Ramos (cell line): ENCODE measurements around the gene AGAP5.

Experiments used
- in situ Hi-C: fragments of 300-500 bp; cut with MboI; formaldehyde crosslinking; loops from one replicate; pipeline ENCODE4 v1.14.3; 2022; ENCODE audit warnings: low sequenced_read_pairs; ENCODE audit not compliant: unreplicated experiment

AGAP5 gene

DNA sequence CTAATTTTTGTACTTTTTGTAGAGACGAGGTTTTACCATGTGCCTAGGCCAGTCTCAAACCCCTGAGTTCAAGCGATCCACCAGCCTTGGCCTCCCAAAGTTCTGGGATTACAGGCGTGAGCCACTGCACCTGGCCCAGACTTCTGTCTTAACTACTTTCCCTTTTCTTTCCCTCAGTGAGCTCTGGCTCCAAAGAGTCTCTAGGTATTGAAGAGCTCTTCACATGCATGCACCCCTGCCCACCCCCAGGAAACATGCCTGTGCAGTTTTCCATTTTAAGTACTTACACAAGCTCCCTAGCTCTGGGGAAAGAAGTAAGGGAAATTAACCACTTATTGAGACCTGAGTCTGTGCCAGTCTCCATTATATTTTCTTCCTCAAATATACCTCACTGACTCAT is 58.6 kb downstream of the AGAP5 start:
- in situ Hi-C loops = no loop called here

GRCh38 chr10:73635781-73636180 is 62.1 kb downstream of the AGAP5 start:
- in situ Hi-C loops = no loop called here

DNA sequence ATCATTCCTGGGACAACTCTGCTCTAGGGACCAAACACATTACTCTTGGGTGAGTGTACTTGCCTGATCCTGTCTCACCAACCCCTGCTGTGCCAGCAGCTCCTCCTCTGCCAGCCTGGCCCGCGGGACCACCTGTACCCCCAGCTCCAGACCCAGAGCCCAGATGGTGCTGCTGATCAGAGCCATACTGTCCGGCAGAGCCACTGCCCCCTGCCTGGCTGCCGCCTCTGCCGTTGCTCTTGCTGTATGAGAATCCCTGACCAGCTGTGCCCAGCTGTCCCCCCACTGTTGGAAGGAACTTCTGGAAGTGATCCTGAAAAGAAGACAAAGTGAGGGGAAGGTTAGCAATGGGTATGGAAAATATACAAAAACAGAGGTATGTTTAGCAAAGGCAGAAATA is 63.5 kb downstream of the AGAP5 start:
- in situ Hi-C loops = no loop called here

DNA sequence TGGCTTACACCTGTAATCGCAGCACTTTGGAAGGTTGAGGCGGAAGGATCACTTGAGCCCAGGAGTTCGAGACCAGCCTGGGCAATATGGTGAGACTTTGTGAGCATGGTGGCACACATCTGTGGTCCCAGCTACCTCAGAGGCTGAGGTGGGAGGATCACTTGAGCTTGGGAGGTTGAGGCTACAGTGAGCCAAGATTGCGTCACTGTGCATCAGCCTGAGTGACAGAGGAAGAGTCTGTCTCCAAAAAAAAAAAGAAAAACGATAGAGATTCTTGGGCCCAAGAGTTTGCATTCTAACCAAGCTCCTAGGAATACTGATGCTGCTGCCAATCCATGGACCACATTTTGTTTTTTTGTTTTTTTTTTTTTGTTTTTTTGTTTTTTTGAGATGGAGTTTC is 68.7 kb downstream of the AGAP5 start:
- in situ Hi-C loops = no loop called here

- in situ Hi-C loops = no loop called here
Measured at GRCh38 chr10:73628405-73628804, 69.5 kb downstream of the AGAP5 start.

- in situ Hi-C loops = no loop called here
Measured at GRCh38 chr10:73627300-73627699, 70.6 kb downstream of the AGAP5 start.

GRCh38 chr10:73625884-73626752 is 71.8 kb downstream of the AGAP5 start:
- in situ Hi-C loops = no loop called here

GRCh38 chr10:73625004-73625883 is 72.7 kb downstream of the AGAP5 start:
- in situ Hi-C loops = no loop called here
